SK-N-SH (cell line): ENCODE data around the gene TENT4A. TPM values are rescaled to one million over a fixed set of nuclear protein-coding genes. Genes with fewer than 3 reads are reported as not detected.

Source experiments
- CTCF ChIA-PET: fragments of 300-600, 350-600 bp; formaldehyde crosslinking; extraction: SDS; loops from one replicate; lab custom pipeline; 2021; lab: Yijun Ruan, JAX
- POLR2A ChIA-PET: fragments of 350-600 bp; sonication (Branson Sonifier 250); formaldehyde crosslinking; extraction: SDS; loops from one replicate; lab custom pipeline; 2020; ENCODE audit warnings: antibody characterized with exemption, inconsistent platforms; lab: Yijun Ruan, JAX
- DNase-seq: peaks from one replicate; pipeline ENCODE4 v3.0.0; 2012
- H2AFZ ChIP-seq: fragments of 200-600 bp; sonication (generic); 2 replicates; pipeline ENCODE4 v1.8.1; 2016; ENCODE audit warnings: antibody characterized with exemption, mild to moderate bottlenecking, low read depth
- H3F3A ChIP-seq: fragments of 200-600 bp; sonication (generic); replicated peaks from 2 replicates; pipeline ENCODE3; 2016; ENCODE audit warnings: antibody characterized with exemption, mild to moderate bottlenecking; ENCODE audit not compliant: insufficient read depth
- H3K27ac ChIP-seq, 2 experiments: fragments of 200-500 bp in 1 of 2; fragments of 200-600 bp in 1 of 2; sonication (Bioruptor generic) in 1 of 2; sonication (generic), shearing (Covaris generic) in 1 of 2; 2 replicates each; pipeline versions ENCODE4 v1.5.1 to v1.6.1; 2014 to 2016; ENCODE audit warnings: low read depth in 2 of 2, inconsistent platforms in 1 of 2, low read length in 1 of 2, mild to moderate bottlenecking in 1 of 2, mixed read lengths in 1 of 2
- H3K27me3 ChIP-seq: fragments of 200-600 bp; sonication (generic), shearing (Covaris generic); 2 replicates; pipeline ENCODE4 v1.6.1; 2016; ENCODE audit warnings: mixed run types; ENCODE audit not compliant: insufficient read depth
- H3K36me3 ChIP-seq, 2 experiments: fragments of 200-500 bp in 1 of 2; fragments of 200-600 bp in 1 of 2; sonication (Bioruptor generic) in 1 of 2; sonication (generic) in 1 of 2; replicated peaks in 1 of 2; 2 replicates each; pipeline versions ENCODE3 to v1.5.1; 2014 to 2016; ENCODE audit warnings: low read length in 1 of 2, mild to moderate bottlenecking in 1 of 2; ENCODE audit not compliant: insufficient read depth in 2 of 2, control insufficient read depth in 1 of 2
- H3K4me1 ChIP-seq, 2 experiments: fragments of 200-500 bp in 1 of 2; fragments of 200-600 bp in 1 of 2; sonication (Bioruptor generic) in 1 of 2; sonication (generic), shearing (Covaris generic) in 1 of 2; 2 replicates each; pipeline versions ENCODE4 v1.5.1 to v1.6.1; 2014 to 2016; ENCODE audit warnings: low read depth in 1 of 2, low read length in 1 of 2, mixed run types in 1 of 2; ENCODE audit not compliant: insufficient read depth in 2 of 2, control insufficient read depth in 1 of 2
- H3K4me2 ChIP-seq: fragments of 200-600 bp; sonication (generic), shearing (Covaris generic); 2 replicates; pipeline ENCODE4 v1.6.1; 2017; ENCODE audit warnings: mixed run types
- H3K4me3 ChIP-seq, 2 experiments: fragments of 200-500 bp in 1 of 2; fragments of 200-600 bp in 1 of 2; sonication (Bioruptor generic) in 1 of 2; sonication (generic), shearing (Covaris generic) in 1 of 2; 2 replicates each; pipeline versions ENCODE4 v1.5.1 to v1.8.1; 2014 to 2016; ENCODE audit warnings: low read depth in 2 of 2, inconsistent platforms in 1 of 2, low read length in 1 of 2, mild to moderate bottlenecking in 1 of 2, mixed read lengths in 1 of 2, moderate library complexity in 1 of 2
- H3K79me2 ChIP-seq: fragments of 200-600 bp; sonication (generic); 2 replicates; pipeline ENCODE4 v1.8.1; 2017; ENCODE audit warnings: mild to moderate bottlenecking; ENCODE audit not compliant: insufficient read depth
- H3K9ac ChIP-seq: fragments of 200-600 bp; sonication (generic); 2 replicates; pipeline ENCODE4 v1.6.1; 2017; ENCODE audit warnings: mixed run types
- H3K9me2 ChIP-seq: fragments of 200-600 bp; sonication (generic); 2 replicates; pipeline ENCODE4 v1.6.1; 2017; ENCODE audit warnings: mixed run types
- H3K9me3 ChIP-seq: fragments of 200-600 bp; sonication (generic); 2 replicates; pipeline ENCODE4 v1.6.1; 2017; ENCODE audit warnings: mixed run types, mild to moderate bottlenecking, moderate library complexity
- H4K20me1 ChIP-seq: fragments of 200-600 bp; sonication (generic); 2 replicates; pipeline ENCODE4 v1.6.1; 2017; ENCODE audit warnings: mild to moderate bottlenecking, mixed run types; ENCODE audit not compliant: insufficient read depth
- CHD2 ChIP-seq: fragments of 150-350 bp; IDR thresholded peaks from 2 replicates; pipeline ENCODE4 v1.6.1; 2018; ENCODE audit warnings: low read length; ENCODE audit not compliant: partially characterized antibody
- ELF1 ChIP-seq: IDR thresholded peaks from 2 replicates; pipeline ENCODE4 v1.4.0; 2012
- EZH2phosphoT487 ChIP-seq: fragments of 200-600 bp; sonication (generic); IDR thresholded peaks from 2 replicates; pipeline ENCODE4 v1.6.1; 2017; ENCODE audit warnings: low read depth, mixed run types, mild to moderate bottlenecking, antibody characterized with exemption, moderate library complexity, borderline replicate concordance
- FOXJ3 ChIP-seq: sonication (generic); formaldehyde crosslinking; IDR thresholded peaks from 2 replicates; pipeline ENCODE4 v1.5.1; 2020; ENCODE audit warnings: mild to moderate bottlenecking, missing genetic modification reagents
- GABPA ChIP-seq: IDR thresholded peaks from 2 replicates; pipeline ENCODE4 v1.4.0; 2012; ENCODE audit warnings: low read depth, mild to moderate bottlenecking
- GATA2 ChIP-seq: sonication (generic); formaldehyde crosslinking; IDR thresholded peaks from 2 replicates; pipeline ENCODE4 v1.5.0; 2020; ENCODE audit warnings: mild to moderate bottlenecking, missing genetic modification reagents
- MAX ChIP-seq: IDR thresholded peaks from 2 replicates; pipeline ENCODE4 v1.4.0; 2012; ENCODE audit warnings: low read depth
- MEF2A ChIP-seq: IDR thresholded peaks from 2 replicates; pipeline ENCODE4 v1.4.0; 2012; ENCODE audit warnings: low read depth, borderline replicate concordance
- NRF1 ChIP-seq: IDR thresholded peaks from 2 replicates; pipeline ENCODE4 v1.6.1; 2012; ENCODE audit warnings: low read depth, mild to moderate bottlenecking, low read length
- POLR2AphosphoS5 ChIP-seq: IDR thresholded peaks from 2 replicates; pipeline ENCODE4 v1.6.1; 2012; ENCODE audit warnings: low read depth, low read length
- RFX5 ChIP-seq: IDR thresholded peaks from 2 replicates; pipeline ENCODE4 v1.6.1; 2012; ENCODE audit warnings: mild to moderate bottlenecking, improper control_type of control experiment, low read length
- RXRA ChIP-seq: IDR thresholded peaks from 2 replicates; pipeline ENCODE4 v1.4.0; 2012; ENCODE audit warnings: low read depth, mild to moderate bottlenecking, borderline replicate concordance
- TAF1 ChIP-seq: IDR thresholded peaks from 2 replicates; pipeline ENCODE4 v1.6.1; 2012; ENCODE audit warnings: low read depth, mild to moderate bottlenecking, low read length, moderate library complexity, borderline replicate concordance
- USF2 ChIP-seq: fragments of 150-350 bp; IDR thresholded peaks from 2 replicates; pipeline ENCODE4 v1.6.1; 2017; ENCODE audit warnings: antibody characterized with exemption, low read length, low read depth, borderline replicate concordance
- ZBTB33 ChIP-seq: IDR thresholded peaks from 2 replicates; pipeline ENCODE4 v1.4.0; 2012; ENCODE audit warnings: low read depth, borderline replicate concordance
- WGBS: methylation state at CpG from one replicate; pipeline ENCODE4 v1.1.6; 2017; ENCODE audit warnings: low lambda C conversion rate; 5-methylcytosine and 5-hydroxymethylcytosine counted together
- polyA plus RNA-seq, 3 experiments: library from polyadenylated mRNA; depleted of rRNA; stranded (reverse); fragments of >200 nt; gene quantifications; 2 replicates each; pipeline ENCODE4 v1.2.3, GENCODE V29; 2012
- TF ChIP-seq, protein P1 (sequence below): IDR thresholded peaks from 2 replicates; pipeline ENCODE4 v1.6.1; 2012; ENCODE audit warnings: mild to moderate bottlenecking, low read depth, low read length, moderate library complexity
- TF ChIP-seq, protein P2 (sequence below): IDR thresholded peaks from 2 replicates; pipeline ENCODE4 v1.4.0; 2012; ENCODE audit warnings: low read depth, borderline replicate concordance

TENT4A gene
- polyA plus RNA-seq, 1 of the 3 experiments (the other 2 are of a cell fraction): 6.0 TPM

DNA sequence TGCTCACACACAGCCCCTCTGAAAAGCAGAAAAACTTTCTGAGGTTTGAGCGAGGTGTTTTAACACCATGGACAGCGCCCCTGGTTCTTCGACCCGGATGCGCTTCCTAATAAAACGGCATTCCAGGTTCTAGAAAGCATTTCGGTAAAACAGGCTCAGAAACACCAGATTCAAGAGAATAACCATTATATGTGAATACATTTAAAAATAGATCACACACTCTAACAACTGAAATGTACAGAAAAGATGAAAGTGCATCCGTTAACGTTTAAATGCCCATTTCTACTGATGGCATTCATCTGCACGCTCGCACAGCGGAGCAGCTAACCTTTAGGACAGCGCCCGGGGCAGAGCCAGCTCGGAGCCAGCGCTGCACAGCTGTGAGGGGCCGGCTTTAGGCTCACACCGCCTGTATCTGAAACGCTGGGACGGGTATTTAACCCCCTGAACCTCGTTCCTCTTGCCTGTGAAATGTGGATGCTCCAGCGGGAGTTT lies 26.3 kb upstream of the TENT4A start:
- no peaks in the 10 kb centered on the region for H3F3A ChIP-seq
- H3K27me3 ChIP-seq: no peaks in the 10 kb centered on the region; the same call in 1 of the 2 replicates
- no peaks in the 10 kb centered on the region for H3K79me2 ChIP-seq
- H3K9ac ChIP-seq: no peak overlapping the region
- WGBS: 62% methylated on average over 20 of the region's 22 CpGs
- H3K4me1 ChIP-seq: no peaks in the 10 kb centered on the region; a peak in 1 of 4 replicates
- H3K9me2 ChIP-seq: no peaks in the 10 kb centered on the region
- H3K9me3 ChIP-seq: no peaks in the 10 kb centered on the region
- no peak overlapping the region for H3K4me3 ChIP-seq
- H2AFZ ChIP-seq: no peak overlapping the region
- no peak overlapping the region for H3K27ac ChIP-seq
- no peaks in the 10 kb centered on the region for H4K20me1 ChIP-seq
- no peaks in the 10 kb centered on the region for H3K36me3 ChIP-seq
- no peak overlapping the region for H3K4me2 ChIP-seq
- TF ChIP-seq EZH2phosphoT487: no peak
- TF ChIP-seq, protein P1, sequence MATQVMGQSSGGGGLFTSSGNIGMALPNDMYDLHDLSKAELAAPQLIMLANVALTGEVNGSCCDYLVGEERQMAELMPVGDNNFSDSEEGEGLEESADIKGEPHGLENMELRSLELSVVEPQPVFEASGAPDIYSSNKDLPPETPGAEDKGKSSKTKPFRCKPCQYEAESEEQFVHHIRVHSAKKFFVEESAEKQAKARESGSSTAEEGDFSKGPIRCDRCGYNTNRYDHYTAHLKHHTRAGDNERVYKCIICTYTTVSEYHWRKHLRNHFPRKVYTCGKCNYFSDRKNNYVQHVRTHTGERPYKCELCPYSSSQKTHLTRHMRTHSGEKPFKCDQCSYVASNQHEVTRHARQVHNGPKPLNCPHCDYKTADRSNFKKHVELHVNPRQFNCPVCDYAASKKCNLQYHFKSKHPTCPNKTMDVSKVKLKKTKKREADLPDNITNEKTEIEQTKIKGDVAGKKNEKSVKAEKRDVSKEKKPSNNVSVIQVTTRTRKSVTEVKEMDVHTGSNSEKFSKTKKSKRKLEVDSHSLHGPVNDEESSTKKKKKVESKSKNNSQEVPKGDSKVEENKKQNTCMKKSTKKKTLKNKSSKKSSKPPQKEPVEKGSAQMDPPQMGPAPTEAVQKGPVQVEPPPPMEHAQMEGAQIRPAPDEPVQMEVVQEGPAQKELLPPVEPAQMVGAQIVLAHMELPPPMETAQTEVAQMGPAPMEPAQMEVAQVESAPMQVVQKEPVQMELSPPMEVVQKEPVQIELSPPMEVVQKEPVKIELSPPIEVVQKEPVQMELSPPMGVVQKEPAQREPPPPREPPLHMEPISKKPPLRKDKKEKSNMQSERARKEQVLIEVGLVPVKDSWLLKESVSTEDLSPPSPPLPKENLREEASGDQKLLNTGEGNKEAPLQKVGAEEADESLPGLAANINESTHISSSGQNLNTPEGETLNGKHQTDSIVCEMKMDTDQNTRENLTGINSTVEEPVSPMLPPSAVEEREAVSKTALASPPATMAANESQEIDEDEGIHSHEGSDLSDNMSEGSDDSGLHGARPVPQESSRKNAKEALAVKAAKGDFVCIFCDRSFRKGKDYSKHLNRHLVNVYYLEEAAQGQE: peak; percentile 94
- POLR2A ChIA-PET: no interaction called here
- DNase-seq: no peak
- CTCF ChIA-PET: interaction anchor here (0.6 kb wide), 2 partner anchors 14 to 1190 kb away, joined by 3 read pairs; no protein-coding TSS in a partner anchor

DNA sequence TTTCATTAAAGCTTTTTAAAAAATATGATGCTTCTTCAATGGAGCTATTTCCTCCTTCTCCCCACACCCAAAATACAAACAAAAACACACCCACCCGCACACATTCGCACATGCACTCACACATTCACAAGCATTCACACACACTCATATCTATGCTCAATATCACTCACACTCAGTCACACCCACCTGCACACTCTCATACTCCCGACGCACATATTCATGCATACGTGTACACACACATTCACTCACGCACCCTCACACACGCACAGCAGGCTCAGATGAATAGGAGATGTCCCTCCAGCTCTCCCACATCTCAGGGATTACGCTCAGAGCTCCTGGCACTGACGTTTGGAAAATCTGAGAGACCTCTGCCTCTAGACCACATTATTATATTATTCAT lies 25.7 kb upstream of the TENT4A start:
- Histone ChIP-seq H3K9ac (no peak overlapping the region), H3K9me3 (no peaks in the 10 kb centered on the region), H3K36me3 (no peaks in the 10 kb centered on the region), H3K27ac (no peak overlapping the region), H3K9me2 (no peaks in the 10 kb centered on the region), H3K4me2 (no peak overlapping the region), H3F3A (no peaks in the 10 kb centered on the region), H2AFZ (no peak overlapping the region), H3K4me3 (no peak overlapping the region), H3K27me3 (no peaks in the 10 kb centered on the region; the same call in 1 of the 2 replicates), H3K4me1 (no peaks in the 10 kb centered on the region; a peak in 1 of 4 replicates), H3K79me2 (no peaks in the 10 kb centered on the region), H4K20me1 (no peaks in the 10 kb centered on the region)
- ChIA-PET CTCF (interaction anchor here (0.6 kb wide), 1 partner anchor 1191 kb away, joined by 3 read pairs; no protein-coding TSS in a partner anchor), POLR2A (no interaction called here)
- DNase-seq: no peak
- 60% methylated on average over 9 of the region's 9 CpGs for WGBS
- TF ChIP-seq MAX (no peak), POLR2AphosphoS5 (no peak), CHD2 (no peak), ZBTB33 (no peak), ELF1 (no peak), RFX5 (no peak), MEF2A (no peak), USF2 (no peak), GATA2 (CRISPR knock-in tag) (no peak), GABPA (no peak), NRF1 (no peak), RXRA (no peak), FOXJ3 (CRISPR knock-in tag) (no peak), TAF1 (no peak)
- TF ChIP-seq, protein P2, sequence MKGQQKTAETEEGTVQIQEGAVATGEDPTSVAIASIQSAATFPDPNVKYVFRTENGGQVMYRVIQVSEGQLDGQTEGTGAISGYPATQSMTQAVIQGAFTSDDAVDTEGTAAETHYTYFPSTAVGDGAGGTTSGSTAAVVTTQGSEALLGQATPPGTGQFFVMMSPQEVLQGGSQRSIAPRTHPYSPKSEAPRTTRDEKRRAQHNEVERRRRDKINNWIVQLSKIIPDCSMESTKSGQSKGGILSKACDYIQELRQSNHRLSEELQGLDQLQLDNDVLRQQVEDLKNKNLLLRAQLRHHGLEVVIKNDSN: no peak
